ENCODE measurements around the gene C1orf116.
A peak's percentile ranks its signal among the peaks of the same experiment; 100 is the strongest.

Gene C1orf116

DNA sequence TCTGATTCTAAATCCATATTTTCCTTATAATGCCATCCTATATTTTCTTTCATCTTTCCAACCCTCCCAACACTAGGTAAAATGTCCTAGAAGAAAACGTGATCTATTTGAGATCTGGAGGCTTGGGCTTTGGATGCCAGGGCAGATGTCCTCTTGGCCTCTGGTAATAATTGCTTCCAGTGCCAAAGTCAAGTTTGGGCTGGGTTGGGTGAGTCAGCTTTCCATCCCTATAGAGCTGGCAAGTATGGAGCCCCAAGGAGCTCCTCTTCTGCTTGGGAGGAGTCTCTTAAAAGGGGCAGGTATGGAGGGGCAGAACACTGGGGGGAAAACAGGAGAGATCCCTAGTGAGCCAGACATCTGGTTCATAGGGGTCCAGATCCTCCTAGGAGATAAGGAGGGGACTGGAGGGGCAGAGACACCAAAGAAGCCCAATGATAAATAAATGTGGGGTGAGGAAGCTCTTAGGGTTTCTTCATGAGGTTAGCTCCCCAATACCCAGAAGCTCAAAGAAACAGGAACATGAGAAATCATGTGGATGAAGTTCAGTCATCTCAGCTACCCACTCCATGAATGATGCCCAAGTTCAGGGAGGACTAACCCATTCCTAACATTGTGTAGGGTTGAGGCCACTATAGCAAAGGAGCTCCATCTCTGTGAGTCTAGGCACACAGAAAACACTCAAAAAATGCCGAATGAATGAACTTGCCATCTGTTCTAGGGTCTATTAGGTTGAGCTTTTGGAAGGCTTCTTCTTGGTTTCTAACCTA is 3.5 kb downstream of the C1orf116 start:
- no peaks in the 10 kb centered on the region for H3K36me3 ChIP-seq
- H3K27ac ChIP-seq = no peak overlapping the region
- no peaks in the 10 kb centered on the region for H3K9me3 ChIP-seq
- TF ChIP-seq, protein P1, sequence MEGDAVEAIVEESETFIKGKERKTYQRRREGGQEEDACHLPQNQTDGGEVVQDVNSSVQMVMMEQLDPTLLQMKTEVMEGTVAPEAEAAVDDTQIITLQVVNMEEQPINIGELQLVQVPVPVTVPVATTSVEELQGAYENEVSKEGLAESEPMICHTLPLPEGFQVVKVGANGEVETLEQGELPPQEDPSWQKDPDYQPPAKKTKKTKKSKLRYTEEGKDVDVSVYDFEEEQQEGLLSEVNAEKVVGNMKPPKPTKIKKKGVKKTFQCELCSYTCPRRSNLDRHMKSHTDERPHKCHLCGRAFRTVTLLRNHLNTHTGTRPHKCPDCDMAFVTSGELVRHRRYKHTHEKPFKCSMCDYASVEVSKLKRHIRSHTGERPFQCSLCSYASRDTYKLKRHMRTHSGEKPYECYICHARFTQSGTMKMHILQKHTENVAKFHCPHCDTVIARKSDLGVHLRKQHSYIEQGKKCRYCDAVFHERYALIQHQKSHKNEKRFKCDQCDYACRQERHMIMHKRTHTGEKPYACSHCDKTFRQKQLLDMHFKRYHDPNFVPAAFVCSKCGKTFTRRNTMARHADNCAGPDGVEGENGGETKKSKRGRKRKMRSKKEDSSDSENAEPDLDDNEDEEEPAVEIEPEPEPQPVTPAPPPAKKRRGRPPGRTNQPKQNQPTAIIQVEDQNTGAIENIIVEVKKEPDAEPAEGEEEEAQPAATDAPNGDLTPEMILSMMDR (IDR thresholded peaks at IDR 0.05) = no peak
- intact Hi-C loops (cut with DNase I; ENCODE audit: low total_unique reads) = no loop called here
- no peak overlapping the region for H3K4me3 ChIP-seq
- peaks cover 0 to 30% (median 21%) of the 10 kb centered on the region in 4 donors for H3K4me1 ChIP-seq
- peaks cover 0 to 5% of the 10 kb centered on the region in 2 donors for H3K27me3 ChIP-seq
- DNase-seq = no peak

DNA sequence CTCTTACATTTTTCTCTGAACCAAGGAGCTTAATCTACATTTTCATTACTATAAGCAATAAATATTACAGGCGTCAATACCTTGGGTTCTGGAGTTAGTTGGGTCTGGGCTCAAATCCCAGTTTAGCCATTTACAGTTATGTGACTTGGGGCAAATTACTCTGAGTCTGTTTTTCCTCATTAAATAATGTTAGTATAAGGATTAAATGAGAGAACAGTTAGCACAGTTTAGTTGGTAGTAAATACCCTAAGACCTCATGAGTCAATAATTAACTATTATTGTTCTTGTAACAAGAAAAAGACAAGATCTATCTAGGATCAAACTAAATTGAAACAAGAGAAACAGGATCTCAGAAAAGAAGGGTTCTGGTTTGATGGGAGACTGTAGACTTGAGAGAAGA is 4.6 kb downstream of the C1orf116 start:
- TF ChIP-seq, protein P1 (IDR thresholded peaks at IDR 0.05) = no peak
- Histone ChIP-seq H3K27me3 (peaks cover 0 to 5% of the 10 kb centered on the region in 2 donors), H3K27ac (no peak overlapping the region), H3K4me3 (no peak overlapping the region), H3K4me1 (peaks cover 0 to 35% (median 24%) of the 10 kb centered on the region in 4 donors), H3K9me3 (no peaks in the 10 kb centered on the region), H3K36me3 (no peaks in the 10 kb centered on the region)
- intact Hi-C loops (cut with DNase I; ENCODE audit: low total_unique reads) = no loop called here
- no peak for DNase-seq

DNA sequence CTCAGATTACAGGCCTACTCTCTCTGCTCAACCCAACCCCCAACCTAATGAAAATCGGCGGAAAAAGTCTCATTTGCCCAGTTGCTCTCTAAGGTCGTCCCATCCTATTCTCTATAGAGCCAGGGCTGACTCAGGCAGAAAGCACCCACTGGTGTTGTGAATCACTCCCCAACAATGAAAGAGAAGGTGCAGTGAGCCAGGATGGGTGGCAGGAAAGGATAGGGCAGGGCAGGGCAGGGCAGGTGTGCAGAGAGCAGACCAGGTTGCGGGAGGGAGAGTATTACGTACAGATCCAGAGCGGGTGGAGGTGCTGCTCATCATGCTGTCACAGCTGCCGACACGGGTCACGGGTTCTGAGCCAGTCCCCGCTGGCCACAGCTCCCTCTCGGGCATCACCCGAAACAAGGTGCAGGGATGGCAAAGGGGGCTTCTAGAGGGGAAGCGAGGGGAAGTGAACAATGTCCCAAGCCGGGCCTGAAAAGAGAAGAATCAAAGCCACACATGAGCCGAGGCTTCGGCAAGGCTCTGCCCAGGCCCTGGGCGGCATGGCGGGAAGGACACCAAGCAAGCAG is 5.3 kb downstream of the C1orf116 start:
- intact Hi-C loops (cut with DNase I; ENCODE audit: low total_unique reads) = no loop called here
- peaks cover 0 to 5% of the 10 kb centered on the region in 2 donors for H3K27me3 ChIP-seq
- TF ChIP-seq, protein P1 (IDR thresholded peaks at IDR 0.05) = no peak
- no peak for DNase-seq
- no peak overlapping the region for H3K27ac ChIP-seq
- H3K9me3 ChIP-seq = no peaks in the 10 kb centered on the region
- H3K4me1 ChIP-seq = peaks cover 0 to 40% (median 24%) of the 10 kb centered on the region in 4 donors
- H3K4me3 ChIP-seq = no peak overlapping the region
- no peaks in the 10 kb centered on the region for H3K36me3 ChIP-seq

DNA sequence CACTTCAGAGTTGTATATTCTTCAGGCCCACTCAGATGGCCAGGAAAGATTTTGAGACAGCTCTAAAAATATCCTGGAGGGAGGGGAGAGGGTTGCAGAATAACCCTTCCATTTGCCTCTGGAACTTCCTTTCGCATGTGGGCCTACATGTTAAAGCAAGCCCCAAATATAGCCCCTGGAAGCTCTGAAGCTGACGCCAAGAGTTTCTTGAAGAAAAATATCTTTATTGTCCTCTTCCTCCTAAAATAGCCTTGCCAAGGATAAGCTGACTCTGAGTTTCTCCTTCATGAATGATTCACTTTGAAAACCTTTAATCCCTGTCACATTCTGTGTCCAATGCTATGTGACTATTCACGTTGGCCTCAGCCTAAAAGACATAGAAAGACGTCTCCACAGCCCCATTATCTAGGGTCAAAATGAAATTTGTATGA is 6.4 kb downstream of the C1orf116 start:
- no peaks in the 10 kb centered on the region for H3K9me3 ChIP-seq
- H3K27ac ChIP-seq = peak overlapping the region; percentile 46 to 65
- no peak overlapping the region for H3K4me3 ChIP-seq
- TF ChIP-seq, protein P1 (IDR thresholded peaks at IDR 0.05) = no peak
- no peaks in the 10 kb centered on the region for H3K36me3 ChIP-seq
- peaks cover 0 to 47% (median 24%) of the 10 kb centered on the region in 4 donors for H3K4me1 ChIP-seq
- no peak for DNase-seq
- no peaks in the 10 kb centered on the region for H3K27me3 ChIP-seq
- intact Hi-C loops (cut with DNase I; ENCODE audit: low total_unique reads) = no loop called here

DNA sequence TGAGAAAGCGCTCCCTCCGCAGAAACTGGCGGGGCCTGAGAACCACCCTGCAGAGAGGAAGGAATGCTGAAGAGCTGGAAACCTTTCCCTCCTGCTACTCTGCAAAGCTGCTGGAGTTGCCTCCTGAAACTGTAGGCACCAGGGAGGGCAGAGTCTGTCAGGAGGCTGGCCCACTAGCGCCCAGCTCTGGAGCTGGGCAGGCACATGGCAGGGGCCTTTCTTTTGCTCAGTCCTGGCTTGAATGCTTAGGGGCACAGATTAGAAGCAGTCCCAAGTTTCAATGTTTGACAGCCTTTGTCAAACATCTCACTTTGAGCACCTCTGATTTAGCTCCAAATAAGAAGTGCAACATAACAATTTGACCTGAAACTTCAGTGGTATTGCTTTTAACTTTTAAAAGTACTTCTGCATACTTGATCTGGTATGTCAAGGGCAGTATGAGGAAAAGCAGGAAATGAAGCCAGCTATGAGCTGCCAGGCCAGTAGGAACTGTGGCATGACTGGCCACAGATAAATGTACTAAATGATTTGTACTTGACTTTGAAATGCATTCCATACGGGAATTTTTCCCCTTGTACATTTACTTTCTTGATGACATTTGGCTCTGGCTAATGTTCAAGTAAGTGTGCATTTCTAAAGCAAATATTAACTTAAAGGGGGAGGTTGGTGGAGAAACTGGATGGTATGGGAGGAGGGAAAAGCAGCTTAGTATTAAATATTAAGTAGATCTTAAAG is 7.2 kb downstream of the C1orf116 start:
- no peak for DNase-seq
- no peak overlapping the region for H3K4me3 ChIP-seq
- H3K27ac ChIP-seq = peak overlapping the region; percentile 46 to 65
- H3K27me3 ChIP-seq = no peaks in the 10 kb centered on the region
- TF ChIP-seq, protein P1 (IDR thresholded peaks at IDR 0.05) = no peak
- H3K36me3 ChIP-seq = no peaks in the 10 kb centered on the region
- intact Hi-C loops (cut with DNase I; ENCODE audit: low total_unique reads) = no loop called here
- H3K9me3 ChIP-seq = no peaks in the 10 kb centered on the region
- peaks cover 0 to 47% (median 24%) of the 10 kb centered on the region in 4 donors for H3K4me1 ChIP-seq
